HepG2 (cell line): ENCODE measurements around the gene CCT6A. TPM values are rescaled to one million over a fixed set of nuclear protein-coding genes. Genes with fewer than 3 reads are reported as not detected.

Experiments
- ATAC-seq: fragments of 200-7000 bp; cut with Tn5 transposase; 3 replicates; pipeline ENCODE4 v1.9.1; 2020; ENCODE audit warnings: mild to moderate bottlenecking, moderate library complexity
- BruUV-seq: library from RNA; stranded (reverse); fragments of 400-500 nt; replicated peaks from 2 replicates; lab custom pipeline; 2021; lab: Mats Ljungman, UMichigan
- CTCF ChIA-PET: fragments of 300-600 bp; formaldehyde crosslinking; extraction: SDS; loops from one replicate; lab custom pipeline; 2021; ENCODE audit warnings: low total read pairs, inconsistent platforms, low intra/inter-chr PET ratio; lab: Yijun Ruan, JAX
- POLR2A ChIA-PET: fragments of 350-600 bp; sonication (Branson Sonifier 250); formaldehyde crosslinking; loops from one replicate; lab custom pipeline; 2020; ENCODE audit warnings: antibody characterized with exemption, inconsistent platforms; lab: Yijun Ruan, JAX
- DNase-seq: peaks from one replicate; pipeline ENCODE4 v3.0.0-alpha.2; 2015; ENCODE audit warnings: low spot score
- FAIRE-seq: peaks from 3 replicates; lab custom pipeline; 2011; peaks lifted over from hg19 to GRCh38; lab: Jason Lieb, UNC
- H2AFZ ChIP-seq: one replicate; pipeline ENCODE4 v1.6.1; 2011; ENCODE audit warnings: low read length, inconsistent platforms
- H3K27ac ChIP-seq: fragments of 300-600 bp; 3 replicates; pipeline ENCODE4 v1.8.0; 2011; ENCODE audit warnings: mixed run types, mild to moderate bottlenecking, mixed read lengths, low read length, inconsistent platforms; ENCODE audit not compliant: insufficient read depth; ENCODE audit errors: extremely low read length
- H3K27me3 ChIP-seq, 2 experiments: fragments of 200-600 bp in 1 of 2; 2 replicates in 1 of 2; 3 replicates in 1 of 2; pipeline versions ENCODE4 v1.6.0 to v1.8.0; 2011; ENCODE audit warnings: low read length in 2 of 2, mild to moderate bottlenecking in 2 of 2, moderate library complexity in 2 of 2, inconsistent platforms in 1 of 2; ENCODE audit not compliant: insufficient read depth in 2 of 2, control insufficient read depth in 1 of 2
- H3K36me3 ChIP-seq, 2 experiments: fragments of 200-600 bp in 1 of 2; replicated peaks in 1 of 2; 2 replicates in 1 of 2; 3 replicates in 1 of 2; pipeline versions ENCODE4 v1.5.1 to v1.8.0; 2011; ENCODE audit warnings: low read length in 2 of 2, inconsistent platforms in 1 of 2; ENCODE audit not compliant: insufficient read depth in 2 of 2, control insufficient read depth in 1 of 2
- H3K4me1 ChIP-seq: 2 replicates; pipeline ENCODE4 v1.5.1; 2012; ENCODE audit warnings: low read length, inconsistent platforms; ENCODE audit not compliant: insufficient read depth
- H3K4me2 ChIP-seq: 2 replicates; pipeline ENCODE4 v1.6.0; 2011; ENCODE audit warnings: low read depth, low read length, inconsistent platforms
- H3K4me3 ChIP-seq, 3 experiments: fragments of 200-600 bp in 1 of 3; sonication (generic), shearing (Covaris generic) in 1 of 3; replicated peaks in 1 of 3; 2 replicates each; pipeline ENCODE4 v1.5.1; 2011 to 2016; ENCODE audit warnings: low read length in 3 of 3, inconsistent platforms in 2 of 3, low read depth in 2 of 3, mild to moderate bottlenecking in 2 of 3, control low read depth in 1 of 3, mixed read lengths in 1 of 3; ENCODE audit not compliant: insufficient read depth in 1 of 3
- H3K79me2 ChIP-seq: one replicate; pipeline ENCODE4 v1.6.1; 2011; ENCODE audit warnings: low read length, inconsistent platforms; ENCODE audit not compliant: insufficient read depth
- H3K9ac ChIP-seq: 2 replicates; pipeline ENCODE4 v1.6.0; 2011; ENCODE audit warnings: mild to moderate bottlenecking, low read depth, low read length, inconsistent platforms; ENCODE audit not compliant: insufficient read depth
- H3K9me3 ChIP-seq: 2 replicates; pipeline ENCODE4 v1.5.1; 2012; ENCODE audit warnings: mild to moderate bottlenecking, low read length
- H4K20me1 ChIP-seq: 2 replicates; pipeline ENCODE4 v1.6.0; 2011; ENCODE audit warnings: inconsistent platforms, mild to moderate bottlenecking, low read length, moderate library complexity; ENCODE audit not compliant: insufficient read depth
- HOXA3 ChIP-seq: sonication (generic); formaldehyde crosslinking; IDR thresholded peaks from 2 replicates; pipeline ENCODE4 v1.5.0; 2020; ENCODE audit warnings: missing genetic modification reagents
- NR2C2 ChIP-seq: sonication (generic); formaldehyde crosslinking; IDR thresholded peaks from 2 replicates; pipeline ENCODE4 v1.4.0; 2020; ENCODE audit warnings: missing genetic modification reagents, mild to moderate bottlenecking, moderate library complexity, borderline replicate concordance
- NR2F1 ChIP-seq, 2 experiments: fragments of 450-650 bp in 1 of 2; formaldehyde crosslinking in 1 of 2; IDR thresholded peaks; 2 replicates each; pipeline versions ENCODE4 v1.5.0 to v1.6.1; 2016 to 2020; ENCODE audit warnings: mild to moderate bottlenecking in 1 of 2, missing compliant biosample characterization in 1 of 2, missing genetic modification reagents in 1 of 2, moderate library complexity in 1 of 2
- PLRG1 ChIP-seq: fragments of 450-650 bp; conservative IDR thresholded peaks from 2 replicates; pipeline ENCODE4 v1.6.1; 2016
- RARG ChIP-seq: sonication (generic); formaldehyde crosslinking; IDR thresholded peaks from 2 replicates; pipeline ENCODE4 v1.4.0; 2020; ENCODE audit warnings: low read depth, mild to moderate bottlenecking, missing genetic modification reagents
- RBM39 ChIP-seq: fragments of 200-400 bp; formaldehyde crosslinking; IDR thresholded peaks from one replicate; pipeline ENCODE4 v1.6.1; 2018; ENCODE audit warnings: antibody characterized with exemption, mild to moderate bottlenecking, low read depth, low read length; ENCODE audit not compliant: poor library complexity, severe bottlenecking
- RERE ChIP-seq: IDR thresholded peaks from 2 replicates; pipeline ENCODE4 v1.6.1; 2016; ENCODE audit warnings: low read depth, missing genetic modification reagents, missing compliant biosample characterization
- RFX3 ChIP-seq: IDR thresholded peaks from 2 replicates; pipeline ENCODE4 v1.6.1; 2016; ENCODE audit warnings: missing biosample characterization, missing genetic modification reagents
- SP1 ChIP-seq, 2 experiments: fragments of 450-650 bp in 1 of 2; sonication (generic) in 1 of 2; formaldehyde crosslinking in 1 of 2; IDR thresholded peaks; 2 replicates each; pipeline versions ENCODE4 v1.4.0 to v1.6.1; 2016 to 2020; ENCODE audit warnings: missing genetic modification reagents in 1 of 2
- SRF ChIP-seq: IDR thresholded peaks from 2 replicates; pipeline ENCODE4 v1.6.1; 2011; ENCODE audit warnings: mild to moderate bottlenecking, low read depth, low read length, moderate library complexity
- TAF1 ChIP-seq: sonication (generic); formaldehyde crosslinking; IDR thresholded peaks from 2 replicates; pipeline ENCODE4 v1.4.0; 2020; ENCODE audit warnings: missing genetic modification reagents
- TSC22D2 ChIP-seq: sonication (generic); formaldehyde crosslinking; IDR thresholded peaks from 2 replicates; pipeline ENCODE4 v1.5.1; 2020; ENCODE audit warnings: missing genetic modification reagents, mild to moderate bottlenecking, borderline replicate concordance
- XRCC5 ChIP-seq: fragments of 200-400 bp; formaldehyde crosslinking; optimal IDR thresholded peaks from 2 replicates; pipeline ENCODE3; 2017; ENCODE audit warnings: mild to moderate bottlenecking, low read length
- ZBTB10 ChIP-seq: sonication (generic); formaldehyde crosslinking; IDR thresholded peaks from 2 replicates; pipeline ENCODE4 v1.4.0; 2020; ENCODE audit warnings: missing genetic modification reagents, borderline replicate concordance
- ZC3H13 ChIP-seq: sonication (generic); formaldehyde crosslinking; IDR thresholded peaks from 2 replicates; pipeline ENCODE4 v1.8.1; 2023; ENCODE audit warnings: mild to moderate bottlenecking, missing genetic modification reagents, moderate library complexity
- ZNF563 ChIP-seq: sonication (generic); formaldehyde crosslinking; IDR thresholded peaks from 2 replicates; pipeline ENCODE4 v1.8.0; 2022; ENCODE audit warnings: mild to moderate bottlenecking, moderate library complexity, missing genetic modification reagents
- ZNF678 ChIP-seq: sonication (generic); formaldehyde crosslinking; IDR thresholded peaks from 2 replicates; pipeline ENCODE4 v1.4.0; 2020; ENCODE audit warnings: mild to moderate bottlenecking, missing genetic modification reagents
- ZNF709 ChIP-seq: sonication (generic); formaldehyde crosslinking; IDR thresholded peaks from 2 replicates; pipeline ENCODE4 v1.5.0; 2020; ENCODE audit warnings: mild to moderate bottlenecking, missing genetic modification reagents
- whole genome bisulfite sequencing: methylation state at CpG from one replicate; pipeline ENCODE4 v1.1.6; 2017; ENCODE audit warnings: low lambda C conversion rate; 5-methylcytosine and 5-hydroxymethylcytosine counted together
- in situ Hi-C: cut with HindIII; loops from 2 replicates; pipeline ENCODE4 v1.10.0; 2017; ENCODE audit warnings: low pct_unique_long_range_greater_than_20kb; ENCODE audit not compliant: extremely low pct_ligation_motif_present
- intact Hi-C: fragments of 100-400 bp; cut with micrococcal nuclease; formaldehyde crosslinking; loops from one replicate; pipeline ENCODE4 v1.10.0; 2022; ENCODE audit not compliant: unreplicated experiment
- polyA plus RNA-seq, 8 experiments: library from polyadenylated mRNA; depleted of rRNA in 3 of 8; stranded (reverse) in 7 of 8; unstranded in 1 of 8; fragments of >200 nt; fragmentation: Illumina TruSeq in 4 of 8; extraction: Trizol in 4 of 8; gene quantifications; 2 replicates each; pipeline versions ENCODE4 v1.2.1 to v1.2.3, GENCODE V29; 2011 to 2016; ENCODE audit warnings: low read depth in 4 of 8, missing spikeins in 1 of 8, mixed read lengths in 1 of 8; ENCODE audit not compliant: insufficient read depth in 1 of 8
- total RNA-seq, 5 experiments: library from RNA; depleted of rRNA; stranded (reverse); fragments of >200 nt; fragmentation: Illumina TruSeq; extraction: Trizol; gene quantifications; 2 replicates each; pipeline ENCODE4 v1.2.3, GENCODE V29; 2016; ENCODE audit warnings: low read depth in 1 of 5

The CCT6A gene
- total and polyA plus RNA-seq, 2 of the 13 experiments (the other 11 are each of a cell fraction or from before 2014, with no cell fraction given), result 219 to 292 TPM

- POLR2A ChIA-PET, result interaction anchor here (0.6 to 7.3 kb wide), 9 partner anchors 9 to 54 kb away, joined by 3 to 82 read pairs (median 6); partner anchors contain the start of genes CCT6A, PSPH and SUMF2
- CTCF ChIA-PET, result no interaction called here
- Histone ChIP-seq H3K4me3 (no peak overlapping the region), H3K36me3 (peaks cover 8 to 27% of the 10 kb centered on the region in 2 experiments; a peak in 4 of 5 replicates), H3K9me3 (no peaks in the 10 kb centered on the region), H4K20me1 (no peaks in the 10 kb centered on the region), H3K27ac (peak overlapping the region; percentile 65), H3K4me2 (no peak overlapping the region), H2AFZ (no peak overlapping the region), H3K4me1 (peaks cover 63% of the 10 kb centered on the region), H3K9ac (0 out of 2 replicates have a peak overlapping the region, but pooled peaks have one; percentile 18), H3K27me3 (no peaks in the 10 kb centered on the region), H3K79me2 (no peaks in the 10 kb centered on the region)
- intact Hi-C loops (loop anchor here (5.0 kb wide), 1 partner anchor 47 kb away; the partner anchor contains the start of gene NIPSNAP2), in situ Hi-C loops (no loop called here)
- peak; percentile 65 for DNase-seq
- FAIRE-seq, result peak; percentile 69
- BruUV-seq, result TSS peak; percentile 44
- 40% methylated on average over 5 of the region's 7 CpGs for WGBS
- ATAC-seq, result peak; percentile 5; the same call in 2 of the 3 replicates
- TF ChIP-seq RARG (CRISPR knock-in tag) (no peak), RFX3 (no peak), PLRG1 (no peak), ZNF678 (CRISPR knock-in tag) (no peak), XRCC5 (no peak), SRF (no peak), RERE (no peak), NR2C2 (CRISPR knock-in tag) (no peak), ZNF709 (CRISPR knock-in tag) (no peak), ZC3H13 (no peak), TAF1 (CRISPR knock-in tag) (no peak), TSC22D2 (CRISPR knock-in tag) (no peak), NR2F1 (CRISPR knock-in tag; IDR thresholded peaks at IDR 0.05) (no peak), HOXA3 (CRISPR knock-in tag) (no peak), SP1 (IDR thresholded peaks at IDR 0.05) (no peak), SP1 (CRISPR knock-in tag; IDR thresholded peaks at IDR 0.05) (no peak), RBM39 (no peak), ZNF563 (CRISPR knock-in tag) (no peak), ZBTB10 (no peak)
Measured at GRCh38 chr7:56009695-56010094, 41.9 kb upstream of the CCT6A start.
